HepG2 (cell line): Measurements from ENCODE around the gene PNN. TPM values are rescaled to one million over a fixed set of nuclear protein-coding genes. Genes with fewer than 3 reads are reported as not detected.

Source experiments
- ETS1 ChIP-seq: sonication (generic); formaldehyde crosslinking; IDR thresholded peaks from 2 replicates; pipeline ENCODE4 v1.4.0; 2020; ENCODE audit warnings: missing genetic modification reagents
- HDAC1 ChIP-seq: sonication (generic); formaldehyde crosslinking; IDR thresholded peaks from 2 replicates; pipeline ENCODE4 v1.5.1; 2020; ENCODE audit warnings: mild to moderate bottlenecking, missing genetic modification reagents
- MAFF ChIP-seq: IDR thresholded peaks from 2 replicates; pipeline ENCODE4 v1.6.1; 2011; ENCODE audit warnings: low read depth, low read length, improper control_type of control experiment
- NCOA2 ChIP-seq: sonication (generic); formaldehyde crosslinking; IDR thresholded peaks from 2 replicates; pipeline ENCODE4 v1.8.0; 2022; ENCODE audit warnings: inconsistent platforms
- NR3C1 ChIP-seq: sonication (generic); formaldehyde crosslinking; IDR thresholded peaks from 2 replicates; pipeline ENCODE4 v1.4.0; 2020; ENCODE audit warnings: missing genetic modification reagents
- PHF5A ChIP-seq: IDR thresholded peaks from one replicate; pipeline ENCODE4 v1.6.1; 2018; ENCODE audit warnings: low read depth, missing genetic modification reagents; ENCODE audit not compliant: unreplicated experiment
- TCF12 ChIP-seq, 2 experiments: fragments of 450-650 bp in 1 of 2; sonication (generic) in 1 of 2; formaldehyde crosslinking in 1 of 2; IDR thresholded peaks; 2 replicates each; pipeline versions ENCODE4 v1.6.1 to v1.8.0; 2017 to 2022; ENCODE audit warnings: antibody characterized with exemption in 1 of 2, mild to moderate bottlenecking in 1 of 2, missing genetic modification reagents in 1 of 2, moderate library complexity in 1 of 2
- ZBED4 ChIP-seq: sonication (generic); formaldehyde crosslinking; IDR thresholded peaks from 2 replicates; pipeline ENCODE4 v1.4.0; 2020; ENCODE audit warnings: missing genetic modification reagents, borderline replicate concordance
- ZFP37 ChIP-seq: sonication (generic); formaldehyde crosslinking; IDR thresholded peaks from 2 replicates; pipeline ENCODE4 v1.4.0; 2020; ENCODE audit warnings: missing genetic modification reagents, borderline replicate concordance
- ZFP90 ChIP-seq: sonication (generic); formaldehyde crosslinking; IDR thresholded peaks from 2 replicates; pipeline ENCODE4 v1.8.0; 2022; ENCODE audit warnings: missing genetic modification reagents, mild to moderate bottlenecking, inconsistent platforms, borderline replicate concordance
- ZFY ChIP-seq: sonication (generic); formaldehyde crosslinking; IDR thresholded peaks from 2 replicates; pipeline ENCODE4 v1.4.0; 2020; ENCODE audit warnings: missing genetic modification reagents
- ZNF382 ChIP-seq: sonication (generic); formaldehyde crosslinking; IDR thresholded peaks from 2 replicates; pipeline ENCODE4 v1.5.0; 2020; ENCODE audit warnings: missing genetic modification reagents, mild to moderate bottlenecking, borderline replicate concordance
- ZNF446 ChIP-seq: sonication (generic); formaldehyde crosslinking; IDR thresholded peaks from 2 replicates; pipeline ENCODE4 v1.5.0; 2020; ENCODE audit warnings: mild to moderate bottlenecking, missing genetic modification reagents
- ZNF552 ChIP-seq: sonication (generic); formaldehyde crosslinking; IDR thresholded peaks from 2 replicates; pipeline ENCODE4 v1.9.0; 2022; ENCODE audit warnings: missing genetic modification reagents, mild to moderate bottlenecking, borderline replicate concordance
- polyA plus RNA-seq, 8 experiments: library from polyadenylated mRNA; depleted of rRNA in 3 of 8; stranded (reverse) in 7 of 8; unstranded in 1 of 8; fragments of >200 nt; fragmentation: Illumina TruSeq in 4 of 8; extraction: Trizol in 4 of 8; gene quantifications; 2 replicates each; pipeline versions ENCODE4 v1.2.1 to v1.2.3, GENCODE V29; 2011 to 2016; ENCODE audit warnings: low read depth in 4 of 8, missing spikeins in 1 of 8, mixed read lengths in 1 of 8; ENCODE audit not compliant: insufficient read depth in 1 of 8
- total RNA-seq, 5 experiments: library from RNA; depleted of rRNA; stranded (reverse); fragments of >200 nt; fragmentation: Illumina TruSeq; extraction: Trizol; gene quantifications; 2 replicates each; pipeline ENCODE4 v1.2.3, GENCODE V29; 2016; ENCODE audit warnings: low read depth in 1 of 5
- TF ChIP-seq, protein P1 (sequence below): IDR thresholded peaks from 2 replicates; pipeline ENCODE4 v1.6.1; 2012; ENCODE audit warnings: low read length, improper control_type of control experiment

PNN gene
- total and polyA plus RNA-seq, 2 of the 13 experiments (the other 11 are each of a cell fraction or from before 2014, with no cell fraction given), result 58.0 to 214 TPM

DNA sequence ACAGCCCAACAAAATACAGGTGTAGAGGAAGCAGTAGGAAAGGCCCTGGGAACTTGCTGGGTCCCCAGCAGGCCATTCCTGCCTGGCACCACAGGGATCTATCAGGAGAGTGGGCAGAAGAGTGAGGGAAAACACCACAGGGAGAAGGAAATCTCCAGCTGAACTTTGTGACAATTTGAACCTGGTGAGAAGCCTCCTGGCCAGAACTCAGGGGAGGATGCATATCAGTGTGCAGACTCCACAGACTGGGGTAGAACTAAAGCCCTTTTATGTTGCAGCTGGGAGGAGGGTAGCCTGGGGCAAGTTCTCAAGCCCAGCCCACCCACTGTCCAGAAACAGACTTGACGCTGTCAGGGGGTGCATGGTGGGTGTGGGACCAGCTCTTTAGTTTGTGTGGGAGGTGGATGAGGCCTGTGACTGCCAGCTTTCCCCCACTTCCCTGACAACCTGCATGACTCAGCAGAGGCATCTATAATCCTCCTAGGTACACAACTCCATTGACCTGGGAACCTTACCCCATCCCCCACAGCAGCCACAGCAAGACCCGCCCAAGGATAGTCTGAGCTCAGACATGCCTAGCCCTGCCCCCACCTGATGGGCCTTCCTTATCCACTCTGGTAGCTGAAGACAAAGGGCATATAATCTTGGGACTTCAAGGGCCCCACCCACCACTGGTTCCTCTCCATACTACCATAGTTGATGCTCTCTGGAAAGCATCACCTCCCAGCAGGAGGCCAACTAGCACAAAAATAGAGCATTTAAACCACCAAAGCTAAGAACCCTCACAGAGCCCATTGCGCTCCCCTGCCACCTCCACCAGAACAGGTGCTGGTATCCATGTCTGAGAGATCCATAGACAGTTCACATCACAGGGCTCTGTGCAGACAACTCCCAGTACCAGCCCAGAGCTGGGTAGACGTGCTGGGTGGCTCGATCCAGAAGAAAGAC is 28.9 kb downstream of the PNN start (continued):
- TF ChIP-seq ZNF552, result no peak
- TF ChIP-seq ZNF446 (CRISPR knock-in tag), result no peak
- TF ChIP-seq ZFP37 (CRISPR knock-in tag), result no peak
- peak; percentile 17; the same call in 1 of the 2 replicates for TF ChIP-seq NCOA2
- no peak for TF ChIP-seq NR3C1 (CRISPR knock-in tag)
- no peak for TF ChIP-seq ZBED4
- no peak for TF ChIP-seq HDAC1 (CRISPR knock-in tag)
- no peak for TF ChIP-seq ETS1 (CRISPR knock-in tag)
- no peak for TF ChIP-seq PHF5A (CRISPR knock-in tag)
- 0 out of 2 replicates have a peak, but pooled peaks have one; percentile 35 for TF ChIP-seq ZFP90 (CRISPR knock-in tag)
- TF ChIP-seq, protein P1, sequence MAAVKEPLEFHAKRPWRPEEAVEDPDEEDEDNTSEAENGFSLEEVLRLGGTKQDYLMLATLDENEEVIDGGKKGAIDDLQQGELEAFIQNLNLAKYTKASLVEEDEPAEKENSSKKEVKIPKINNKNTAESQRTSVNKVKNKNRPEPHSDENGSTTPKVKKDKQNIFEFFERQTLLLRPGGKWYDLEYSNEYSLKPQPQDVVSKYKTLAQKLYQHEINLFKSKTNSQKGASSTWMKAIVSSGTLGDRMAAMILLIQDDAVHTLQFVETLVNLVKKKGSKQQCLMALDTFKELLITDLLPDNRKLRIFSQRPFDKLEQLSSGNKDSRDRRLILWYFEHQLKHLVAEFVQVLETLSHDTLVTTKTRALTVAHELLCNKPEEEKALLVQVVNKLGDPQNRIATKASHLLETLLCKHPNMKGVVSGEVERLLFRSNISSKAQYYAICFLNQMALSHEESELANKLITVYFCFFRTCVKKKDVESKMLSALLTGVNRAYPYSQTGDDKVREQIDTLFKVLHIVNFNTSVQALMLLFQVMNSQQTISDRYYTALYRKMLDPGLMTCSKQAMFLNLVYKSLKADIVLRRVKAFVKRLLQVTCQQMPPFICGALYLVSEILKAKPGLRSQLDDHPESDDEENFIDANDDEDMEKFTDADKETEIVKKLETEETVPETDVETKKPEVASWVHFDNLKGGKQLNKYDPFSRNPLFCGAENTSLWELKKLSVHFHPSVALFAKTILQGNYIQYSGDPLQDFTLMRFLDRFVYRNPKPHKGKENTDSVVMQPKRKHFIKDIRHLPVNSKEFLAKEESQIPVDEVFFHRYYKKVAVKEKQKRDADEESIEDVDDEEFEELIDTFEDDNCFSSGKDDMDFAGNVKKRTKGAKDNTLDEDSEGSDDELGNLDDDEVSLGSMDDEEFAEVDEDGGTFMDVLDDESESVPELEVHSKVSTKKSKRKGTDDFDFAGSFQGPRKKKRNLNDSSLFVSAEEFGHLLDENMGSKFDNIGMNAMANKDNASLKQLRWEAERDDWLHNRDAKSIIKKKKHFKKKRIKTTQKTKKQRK, result no peak
- no peak for TF ChIP-seq ZNF382 (CRISPR knock-in tag)
- TF ChIP-seq MAFF, result 0 out of 2 replicates have a peak, but pooled peaks have one; percentile 28
- no peak for TF ChIP-seq TCF12 (IDR thresholded peaks at IDR 0.05)
- no peak for TF ChIP-seq TCF12 (CRISPR knock-in tag; IDR thresholded peaks at IDR 0.05)
- TF ChIP-seq ZFY (CRISPR knock-in tag), result peak; percentile 61; the same call in 1 of the 2 replicates
